ENCODE measurements around the gene ARL5C. TPM values are rescaled to one million over a fixed set of nuclear protein-coding genes. Genes with fewer than 3 reads are reported as not detected.

The ARL5C gene
- total RNA-seq, 2 donors from 2014 or later, result not detected

DNA sequence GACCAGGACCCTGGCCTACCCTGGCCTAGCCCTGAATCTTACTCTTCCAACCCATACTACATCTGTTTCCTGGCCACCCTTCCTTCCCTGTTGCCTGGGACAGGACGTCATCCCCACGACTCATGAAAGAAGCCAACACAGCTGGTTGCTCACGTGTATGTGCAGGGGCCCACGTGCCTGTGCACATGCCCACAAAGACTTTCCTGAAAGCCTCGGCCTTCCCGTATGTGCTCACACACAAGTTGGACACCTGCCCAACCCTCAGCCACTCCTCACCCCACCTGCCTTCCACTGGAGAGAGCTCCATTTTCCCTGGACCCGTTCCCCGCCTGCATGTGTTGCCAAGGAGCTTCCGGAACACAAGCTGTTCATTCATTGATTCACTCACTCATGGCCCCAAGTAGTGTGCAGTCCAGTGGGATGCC is 21.5 kb downstream of the ARL5C start:
- no peaks in the 10 kb centered on the region for H3K9me3 ChIP-seq
- DNase-seq (ENCODE audit: low spot score), result peak; percentile 91
- H3K27ac ChIP-seq, result peak overlapping the region; percentile 57 to 78
- no peaks in the 10 kb centered on the region for H3K36me3 ChIP-seq
- no peak for TF ChIP-seq CTCF (IDR thresholded peaks at IDR 0.05)
- H3K27me3 ChIP-seq, result no peaks in the 10 kb centered on the region
- H3K4me3 ChIP-seq, result no peak overlapping the region
- peaks cover 0 to 23% of the 10 kb centered on the region in 2 donors for H3K4me1 ChIP-seq

DNA sequence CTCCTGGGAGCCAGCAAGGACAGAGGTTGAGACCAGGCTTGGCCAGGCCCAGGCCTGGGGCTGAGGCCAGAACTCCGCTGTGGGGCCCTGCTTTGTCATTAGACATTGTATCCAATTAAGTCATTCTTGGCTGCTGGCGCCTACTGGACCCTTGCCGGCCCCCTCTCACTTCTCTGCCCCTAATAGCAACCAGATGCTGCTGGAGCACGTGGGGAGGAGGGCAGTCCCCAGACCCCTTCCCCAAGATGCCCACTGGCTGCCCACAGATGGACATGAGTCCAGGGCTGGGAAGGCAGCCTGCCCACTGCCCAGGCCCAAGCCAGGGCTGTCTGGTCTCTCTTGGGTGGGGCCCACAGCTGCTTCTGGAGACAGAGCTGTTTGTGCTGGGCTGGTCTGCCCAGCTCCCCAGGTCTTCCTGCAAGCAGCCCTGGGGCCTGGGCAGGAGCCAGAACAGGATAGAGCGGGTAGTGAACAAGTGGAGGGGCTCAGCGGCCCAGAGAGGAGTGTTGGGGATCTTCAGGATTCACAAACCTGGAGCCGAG is 22.3 kb downstream of the ARL5C start:
- Histone ChIP-seq H3K9me3 (no peaks in the 10 kb centered on the region), H3K27me3 (no peaks in the 10 kb centered on the region), H3K36me3 (no peaks in the 10 kb centered on the region), H3K27ac (peak overlapping the region; percentile 57 to 78), H3K4me1 (peaks cover 0 to 23% of the 10 kb centered on the region in 2 donors), H3K4me3 (no peak overlapping the region)
- no peak for TF ChIP-seq CTCF (IDR thresholded peaks at IDR 0.05)
- DNase-seq (ENCODE audit: low spot score), result peak; percentile 71

DNA sequence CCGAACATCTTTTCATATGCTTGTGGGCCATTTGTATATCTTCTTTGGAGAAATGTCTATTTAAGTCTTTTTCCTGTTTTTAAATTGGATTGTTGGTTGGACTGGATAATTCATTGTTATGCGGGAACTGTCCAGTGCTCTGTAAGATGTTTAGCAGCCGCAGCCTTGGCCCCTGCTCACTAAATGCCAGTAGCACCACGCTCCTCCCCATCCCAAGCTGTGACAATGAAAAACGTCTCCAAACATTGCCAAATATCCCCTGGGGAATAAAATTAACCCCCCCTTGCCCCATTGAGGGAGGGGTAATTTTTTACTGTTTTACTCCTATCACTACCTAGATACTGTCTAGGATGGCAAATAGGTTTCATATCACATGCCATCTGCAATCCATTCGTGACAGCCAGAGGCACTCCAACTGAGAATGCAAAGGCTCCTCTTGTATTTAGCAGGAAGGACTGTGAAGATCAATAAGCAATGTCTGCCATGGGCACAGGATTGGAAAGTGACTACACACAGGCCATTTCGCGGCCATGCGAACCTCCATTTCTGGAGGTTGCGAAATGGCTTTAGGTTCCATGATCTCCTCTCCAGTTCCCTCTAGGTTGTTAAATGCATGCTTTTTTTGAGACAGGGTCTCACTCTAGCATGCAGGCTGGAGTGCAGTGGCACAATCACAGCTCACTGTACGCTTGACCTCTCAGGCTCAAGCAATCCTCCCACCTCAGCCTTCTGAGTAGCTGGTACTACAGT is 23.9 kb downstream of the ARL5C start:
- peaks cover 0 to 23% of the 10 kb centered on the region in 2 donors for H3K4me1 ChIP-seq
- H3K27ac ChIP-seq, result no peak overlapping the region
- DNase-seq (ENCODE audit: low spot score), result no peak

GRCh38 chr17:39141294-39141693 is 24.7 kb downstream of the ARL5C start:
- no peak for TF ChIP-seq CTCF (IDR thresholded peaks at IDR 0.05)
- DNase-seq (ENCODE audit: low spot score), result no peak
- H3K9me3 ChIP-seq, result no peaks in the 10 kb centered on the region
- H3K27me3 ChIP-seq, result no peaks in the 10 kb centered on the region
- H3K4me3 ChIP-seq, result no peak overlapping the region
- no peak overlapping the region for H3K27ac ChIP-seq
- no peaks in the 10 kb centered on the region for H3K36me3 ChIP-seq
- H3K4me1 ChIP-seq, result peaks cover 0 to 23% of the 10 kb centered on the region in 2 donors

More for the DNA sequence above, 23.9 kb downstream of the ARL5C start:
- H3K9me3 ChIP-seq, result no peaks in the 10 kb centered on the region
- no peak for TF ChIP-seq CTCF (IDR thresholded peaks at IDR 0.05)
- H3K27me3 ChIP-seq, result no peaks in the 10 kb centered on the region
- no peaks in the 10 kb centered on the region for H3K36me3 ChIP-seq
- no peak overlapping the region for H3K4me3 ChIP-seq

- Histone ChIP-seq H3K27me3 (no peaks in the 10 kb centered on the region), H3K27ac (peak overlapping the region in 1 of 2 donors; percentile 17), H3K9me3 (no peaks in the 10 kb centered on the region), H3K36me3 (no peaks in the 10 kb centered on the region), H3K4me1 (peaks cover 0 to 14% of the 10 kb centered on the region in 2 donors), H3K4me3 (no peak overlapping the region)
- DNase-seq (ENCODE audit: low spot score), result no peak
- no peak for TF ChIP-seq CTCF (IDR thresholded peaks at IDR 0.05)
Observed at GRCh38 chr17:39139561-39139960, 26.4 kb downstream of the ARL5C start.
